HCT116 (cell line): ENCODE data around the gene CCDC102B. TPM values are rescaled to one million over a fixed set of nuclear protein-coding genes. Genes with fewer than 3 reads are reported as not detected.

Source experiments
- ATAC-seq: fragments of 200-7000 bp; cut with Tn5 transposase; 2 replicates; pipeline ENCODE4 v1.9.1; 2020; ENCODE audit warnings: mild to moderate bottlenecking, moderate library complexity
- BruUV-seq: library from RNA; stranded (reverse); fragments of 400-500 nt; replicated peaks from 2 replicates; lab custom pipeline; 2021; lab: Mats Ljungman, UMichigan
- CTCF ChIA-PET: fragments of 300-600 bp; sonication (Branson Sonifier 250); formaldehyde crosslinking; loops from one replicate; lab custom pipeline; 2021; ENCODE audit warnings: antibody characterized with exemption; lab: Charles Lee
- POLR2A ChIA-PET: fragments of 300-600, 350-600 bp; sonication (Branson Sonifier 250); formaldehyde crosslinking; loops from one replicate; lab custom pipeline; 2021; ENCODE audit warnings: antibody characterized with exemption; lab: Charles Lee
- RAD21 ChIA-PET, 2 experiments: fragments of 300-600 bp; sonication (Branson Sonifier 250); formaldehyde crosslinking; loops; one replicate each; lab custom pipeline; 2023; ENCODE audit warnings: low total read pairs in 2 of 2; ENCODE audit not compliant: uncharacterized antibody in 2 of 2, unreplicated experiment in 2 of 2, low non-redundant PET in 1 of 2; lab: Charles Lee
- DNase-seq: peaks from one replicate; pipeline ENCODE4 v3.0.0-alpha.2; 2010; ENCODE audit warnings: low read depth, low spot score
- H2AFZ ChIP-seq: fragments of 200-600 bp; shearing (Covaris generic), sonication (generic); 2 replicates; pipeline ENCODE4 v1.6.1; 2017; ENCODE audit warnings: low read depth, mixed run types, mixed read lengths, antibody characterized with exemption, low read length; ENCODE audit not compliant: poor library complexity, severe bottlenecking
- H3K27ac ChIP-seq: 2 replicates; pipeline ENCODE4 v1.5.1; 2012; ENCODE audit warnings: low read depth, low read length
- H3K27me3 ChIP-seq: fragments of 200-600 bp; sonication (generic); 2 replicates; pipeline ENCODE4 v1.6.1; 2016; ENCODE audit warnings: mixed run types, low read length, mixed read lengths; ENCODE audit not compliant: insufficient read depth
- H3K36me3 ChIP-seq, 2 experiments: fragments of 200-500 bp in 1 of 2; fragments of 200-600 bp in 1 of 2; sonication (Bioruptor generic) in 1 of 2; sonication (generic) in 1 of 2; 2 replicates each; pipeline versions ENCODE4 v1.5.1 to v1.6.1; 2014 to 2016; ENCODE audit warnings: low read length in 2 of 2, inconsistent platforms in 1 of 2, mixed read lengths in 1 of 2, mixed run types in 1 of 2; ENCODE audit not compliant: insufficient read depth in 2 of 2, control insufficient read depth in 1 of 2
- H3K4me1 ChIP-seq, 2 experiments: fragments of 200-600 bp in 1 of 2; sonication (generic) in 1 of 2; 2 replicates each; pipeline versions ENCODE4 v1.5.1 to v1.6.1; 2012 to 2017; ENCODE audit warnings: low read length in 2 of 2, inconsistent platforms in 1 of 2, mild to moderate bottlenecking in 1 of 2, mixed read lengths in 1 of 2, mixed run types in 1 of 2, moderate library complexity in 1 of 2; ENCODE audit not compliant: insufficient read depth in 2 of 2, control insufficient read depth in 1 of 2
- H3K4me2 ChIP-seq: fragments of 200-600 bp; sonication (generic); 2 replicates; pipeline ENCODE4 v1.6.1; 2017; ENCODE audit warnings: mixed run types, low read length, mixed read lengths
- H3K4me3 ChIP-seq, 2 experiments: fragments of 200-600 bp in 1 of 2; sonication (generic) in 1 of 2; replicated peaks in 1 of 2; 2 replicates each; pipeline ENCODE4 v1.5.1; 2011 to 2016; ENCODE audit warnings: low read length in 2 of 2, control low read depth in 1 of 2, low read depth in 1 of 2, mild to moderate bottlenecking in 1 of 2, mixed read lengths in 1 of 2, mixed run types in 1 of 2
- H3K79me2 ChIP-seq: fragments of 200-600 bp; sonication (generic); 2 replicates; pipeline ENCODE4 v1.6.1; 2017; ENCODE audit warnings: mild to moderate bottlenecking, mixed run types, low read length, moderate library complexity, mixed read lengths; ENCODE audit not compliant: insufficient read depth
- H3K9ac ChIP-seq: fragments of 200-600 bp; sonication (generic); 2 replicates; pipeline ENCODE4 v1.6.1; 2016; ENCODE audit warnings: low read length, mixed read lengths
- H3K9me2 ChIP-seq: fragments of 200-600 bp; sonication (generic), shearing (Covaris generic); 2 replicates; pipeline ENCODE4 v1.6.1; 2017; ENCODE audit warnings: mixed run types, mild to moderate bottlenecking, moderate library complexity; ENCODE audit not compliant: insufficient read depth
- H3K9me3 ChIP-seq, 2 experiments: fragments of 200-500 bp in 1 of 2; fragments of 200-600 bp in 1 of 2; sonication (Bioruptor generic) in 1 of 2; sonication (generic) in 1 of 2; 2 replicates each; pipeline ENCODE4 v1.6.1; 2014 to 2017; ENCODE audit warnings: low read length in 2 of 2, mixed read lengths in 2 of 2, inconsistent platforms in 1 of 2, low read depth in 1 of 2, mild to moderate bottlenecking in 1 of 2, mixed run types in 1 of 2, moderate library complexity in 1 of 2; ENCODE audit not compliant: control insufficient read depth in 1 of 2, insufficient read depth in 1 of 2
- H4K20me1 ChIP-seq: fragments of 200-600 bp; sonication (generic), shearing (Covaris generic); 2 replicates; pipeline ENCODE4 v1.6.1; 2017; ENCODE audit warnings: mixed run types, mild to moderate bottlenecking, moderate library complexity; ENCODE audit not compliant: insufficient read depth
- CBX3 ChIP-seq: IDR thresholded peaks from 2 replicates; pipeline ENCODE4 v1.6.1; 2012; ENCODE audit warnings: low read depth
- CEBPB ChIP-seq: IDR thresholded peaks from 2 replicates; pipeline ENCODE4 v1.6.1; 2012; ENCODE audit warnings: low read depth
- EGR1 ChIP-seq: IDR thresholded peaks from 2 replicates; pipeline ENCODE4 v1.6.1; 2012; ENCODE audit warnings: low read depth
- ELF1 ChIP-seq: IDR thresholded peaks from 2 replicates; pipeline ENCODE4 v1.6.1; 2012; ENCODE audit warnings: low read depth, borderline replicate concordance
- EZH2phosphoT487 ChIP-seq: fragments of 200-600 bp; IDR thresholded peaks from 2 replicates; pipeline ENCODE4 v1.6.1; 2018; ENCODE audit warnings: antibody characterized with exemption, borderline replicate concordance
- FOSL1 ChIP-seq: IDR thresholded peaks from 2 replicates; pipeline ENCODE4 v1.6.1; 2012; ENCODE audit warnings: low read depth
- MAX ChIP-seq: IDR thresholded peaks from 2 replicates; pipeline ENCODE4 v1.6.1; 2012
- POLR2A ChIP-seq: IDR thresholded peaks from 2 replicates; pipeline ENCODE4 v1.7.0; 2011; ENCODE audit warnings: borderline replicate concordance; ENCODE audit not compliant: insufficient read depth, insufficient read length; ENCODE audit errors: extremely low read depth
- RAD21 ChIP-seq: IDR thresholded peaks from 2 replicates; pipeline ENCODE4 v1.6.1; 2012; ENCODE audit warnings: low read depth, mild to moderate bottlenecking
- SP1 ChIP-seq: IDR thresholded peaks from 2 replicates; pipeline ENCODE4 v1.6.1; 2012; ENCODE audit warnings: low read depth
- TCF7L2 ChIP-seq: IDR thresholded peaks from 2 replicates; pipeline ENCODE4 v1.7.0; 2011; ENCODE audit warnings: borderline replicate concordance, inconsistent platforms; ENCODE audit not compliant: insufficient read depth, insufficient read length; ENCODE audit errors: extremely low read depth
- ZFX ChIP-seq: fragments of 450-650 bp; IDR thresholded peaks from 2 replicates; pipeline ENCODE4 v1.6.1; 2017
- intact Hi-C: fragments of 100-400 bp; cut with micrococcal nuclease; formaldehyde crosslinking; loops from 2 replicates; pipeline ENCODE4 v1.10.0; 2022
- total RNA-seq: library from RNA; stranded (reverse); gene quantifications from one replicate; pipeline ENCODE4 v1.2.1, GENCODE V29; 2021; ENCODE audit not compliant: unreplicated experiment
- TF ChIP-seq, protein P1 (sequence below): IDR thresholded peaks from 2 replicates; pipeline ENCODE4 v1.6.1; 2012; ENCODE audit warnings: low read depth

The CCDC102B gene
- total RNA-seq, 1 experiment from 2014 or later = 1.9 TPM

DNA sequence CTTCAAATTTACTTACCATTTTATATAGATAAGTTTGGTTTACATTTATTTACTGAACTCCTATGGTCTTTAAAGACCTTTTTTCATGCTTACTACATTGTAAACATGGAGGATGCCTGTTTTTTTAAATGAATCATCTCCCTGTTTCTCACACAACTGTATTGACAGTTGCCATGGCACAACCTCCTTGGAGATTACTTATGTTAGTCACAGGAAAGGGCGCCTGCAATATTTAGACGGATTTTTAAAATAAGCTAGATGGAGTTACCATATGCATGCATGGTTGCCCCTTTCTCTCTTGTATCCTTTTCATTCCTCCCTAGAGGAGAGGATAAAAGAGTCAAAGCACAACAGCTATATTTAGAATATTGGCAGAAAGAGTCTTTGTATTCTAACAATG is 34.8 kb upstream of the CCDC102B start:
- DNase-seq (no peak), ATAC-seq (no peak)
- Histone ChIP-seq H3K9ac (no peak overlapping the region), H3K9me3 (no peaks in the 10 kb centered on the region), H3K4me1 (no peaks in the 10 kb centered on the region), H3K27me3 (no peaks in the 10 kb centered on the region), H3K9me2 (no peaks in the 10 kb centered on the region), H4K20me1 (no peaks in the 10 kb centered on the region), H3K36me3 (no peaks in the 10 kb centered on the region), H3K27ac (no peak overlapping the region), H2AFZ (no peak overlapping the region), H3K79me2 (no peaks in the 10 kb centered on the region), H3K4me2 (no peak overlapping the region), H3K4me3 (no peak overlapping the region)
- ChIA-PET RAD21 (no interaction called here), CTCF (no interaction called here), POLR2A (no interaction called here)
- BruUV-seq = no TSS peak
- TF ChIP-seq, protein P1, sequence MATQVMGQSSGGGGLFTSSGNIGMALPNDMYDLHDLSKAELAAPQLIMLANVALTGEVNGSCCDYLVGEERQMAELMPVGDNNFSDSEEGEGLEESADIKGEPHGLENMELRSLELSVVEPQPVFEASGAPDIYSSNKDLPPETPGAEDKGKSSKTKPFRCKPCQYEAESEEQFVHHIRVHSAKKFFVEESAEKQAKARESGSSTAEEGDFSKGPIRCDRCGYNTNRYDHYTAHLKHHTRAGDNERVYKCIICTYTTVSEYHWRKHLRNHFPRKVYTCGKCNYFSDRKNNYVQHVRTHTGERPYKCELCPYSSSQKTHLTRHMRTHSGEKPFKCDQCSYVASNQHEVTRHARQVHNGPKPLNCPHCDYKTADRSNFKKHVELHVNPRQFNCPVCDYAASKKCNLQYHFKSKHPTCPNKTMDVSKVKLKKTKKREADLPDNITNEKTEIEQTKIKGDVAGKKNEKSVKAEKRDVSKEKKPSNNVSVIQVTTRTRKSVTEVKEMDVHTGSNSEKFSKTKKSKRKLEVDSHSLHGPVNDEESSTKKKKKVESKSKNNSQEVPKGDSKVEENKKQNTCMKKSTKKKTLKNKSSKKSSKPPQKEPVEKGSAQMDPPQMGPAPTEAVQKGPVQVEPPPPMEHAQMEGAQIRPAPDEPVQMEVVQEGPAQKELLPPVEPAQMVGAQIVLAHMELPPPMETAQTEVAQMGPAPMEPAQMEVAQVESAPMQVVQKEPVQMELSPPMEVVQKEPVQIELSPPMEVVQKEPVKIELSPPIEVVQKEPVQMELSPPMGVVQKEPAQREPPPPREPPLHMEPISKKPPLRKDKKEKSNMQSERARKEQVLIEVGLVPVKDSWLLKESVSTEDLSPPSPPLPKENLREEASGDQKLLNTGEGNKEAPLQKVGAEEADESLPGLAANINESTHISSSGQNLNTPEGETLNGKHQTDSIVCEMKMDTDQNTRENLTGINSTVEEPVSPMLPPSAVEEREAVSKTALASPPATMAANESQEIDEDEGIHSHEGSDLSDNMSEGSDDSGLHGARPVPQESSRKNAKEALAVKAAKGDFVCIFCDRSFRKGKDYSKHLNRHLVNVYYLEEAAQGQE = no peak
- no peak for TF ChIP-seq ZFX
- TF ChIP-seq EZH2phosphoT487 = no peak
- no peak for TF ChIP-seq EGR1
- TF ChIP-seq CBX3 = no peak
- no peak for TF ChIP-seq TCF7L2
- TF ChIP-seq FOSL1 = no peak
- TF ChIP-seq MAX = no peak
- TF ChIP-seq RAD21 = no peak
- TF ChIP-seq CEBPB = no peak
- TF ChIP-seq ELF1 = no peak
- TF ChIP-seq POLR2A = no peak
- no peak for TF ChIP-seq SP1
- intact Hi-C loops = no loop called here
